HL-60 (cell line): ENCODE measurements around the gene TRAF3IP1.

Source experiments
- CTCF ChIP-seq: IDR thresholded peaks from one replicate; pipeline ENCODE4 v1.5.1; 2011; ENCODE audit warnings: low read length, control low read depth, inconsistent platforms; ENCODE audit not compliant: insufficient read depth
- REST ChIP-seq: IDR thresholded peaks from 2 replicates; pipeline ENCODE4 v1.6.1; 2012; ENCODE audit warnings: low read depth; ENCODE audit not compliant: insufficient replicate concordance
- SPI1 ChIP-seq: IDR thresholded peaks from 2 replicates; pipeline ENCODE4 v1.6.1; 2012; ENCODE audit warnings: low read depth, mild to moderate bottlenecking, borderline replicate concordance

GRCh38 chr2:238339395-238339780, 19.1 kb downstream of the TRAF3IP1 start:
- no peak for TF ChIP-seq CTCF
- TF ChIP-seq REST: no peak
- TF ChIP-seq SPI1: no peak
